ENCODE measurements around the gene ZNF460.

ZNF460 gene

GRCh38 chr19:57279418-57280164, 694 bp upstream of the ZNF460 start:
- peak overlapping the region; percentile 85 for H3K4me3 ChIP-seq (ENCODE audit: low read depth, low read length)
- TF ChIP-seq CTCF (IDR thresholded peaks at IDR 0.05; ENCODE audit: insufficient read depth, low read depth, low read length, missing control alignments): peak; percentile 25
- peak; percentile 96 for DNase-seq (ENCODE audit: low read depth)

- DNase-seq (ENCODE audit: low read depth): peak; percentile 78
- TF ChIP-seq CTCF (IDR thresholded peaks at IDR 0.05; ENCODE audit: insufficient read depth, low read depth, low read length, missing control alignments): no peak
- peak overlapping the region; percentile 85 for H3K4me3 ChIP-seq (ENCODE audit: low read depth, low read length)
Observed at GRCh38 chr19:57280962-57281400, 696 bp downstream of the ZNF460 start.

GRCh38 chr19:57282011-57282643, 1.8 kb downstream of the ZNF460 start:
- DNase-seq (ENCODE audit: low read depth): peak; percentile 51
- peak overlapping the region; percentile 85 for H3K4me3 ChIP-seq (ENCODE audit: low read depth, low read length)
- no peak for TF ChIP-seq CTCF (IDR thresholded peaks at IDR 0.05; ENCODE audit: insufficient read depth, low read depth, low read length, missing control alignments)

DNA sequence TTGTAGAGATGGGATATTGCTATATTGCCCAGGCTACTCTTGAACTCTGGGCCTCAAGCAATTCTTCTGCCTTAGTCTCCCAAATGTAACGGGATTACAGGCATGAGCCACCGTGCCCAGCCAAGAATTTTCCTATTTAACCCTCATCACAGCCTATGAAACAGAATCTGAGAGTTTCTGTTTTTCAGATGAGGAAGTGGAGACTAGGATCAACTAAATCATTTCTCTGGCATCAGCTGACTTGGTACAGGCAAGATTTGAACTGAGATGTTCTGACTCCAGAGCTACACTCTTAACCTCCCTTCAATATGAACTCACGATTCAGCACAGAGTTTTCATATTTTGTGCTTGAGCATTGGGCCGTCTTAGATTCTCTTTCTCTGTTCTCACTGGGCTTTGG, 8.1 kb downstream of the ZNF460 start:
- no peak for TF ChIP-seq CTCF (IDR thresholded peaks at IDR 0.05; ENCODE audit: insufficient read depth, low read depth, low read length, missing control alignments)
- no peak for DNase-seq (ENCODE audit: low read depth)
- no peak overlapping the region for H3K4me3 ChIP-seq (ENCODE audit: low read depth, low read length)

DNA sequence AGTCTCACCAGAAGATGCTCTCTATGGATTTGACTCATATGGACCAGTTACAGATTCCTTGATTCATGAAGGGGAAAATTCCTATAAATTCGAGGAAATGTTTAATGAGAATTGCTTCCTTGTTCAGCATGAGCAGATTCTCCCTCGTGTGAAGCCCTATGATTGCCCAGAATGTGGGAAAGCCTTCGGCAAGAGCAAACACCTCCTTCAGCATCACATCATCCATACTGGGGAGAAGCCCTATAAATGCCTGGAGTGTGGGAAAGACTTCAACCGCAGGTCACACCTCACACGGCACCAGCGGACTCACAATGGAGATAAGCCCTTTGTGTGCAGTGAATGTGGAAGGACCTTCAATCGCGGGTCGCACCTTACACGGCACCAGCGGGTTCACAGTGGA, 10.7 kb downstream of the ZNF460 start:
- no peak for DNase-seq (ENCODE audit: low read depth)
- TF ChIP-seq CTCF (IDR thresholded peaks at IDR 0.05; ENCODE audit: insufficient read depth, low read depth, low read length, missing control alignments): no peak

GRCh38 chr19:57292547-57292946, 12.3 kb downstream of the ZNF460 start:
- no peak for DNase-seq (ENCODE audit: low read depth)
- H3K4me3 ChIP-seq (ENCODE audit: low read depth, low read length): no peak overlapping the region
- no peak for TF ChIP-seq CTCF (IDR thresholded peaks at IDR 0.05; ENCODE audit: insufficient read depth, low read depth, low read length, missing control alignments)

More for the DNA sequence above, 10.7 kb downstream of the ZNF460 start:
- H3K4me3 ChIP-seq (ENCODE audit: low read depth, low read length): no peak overlapping the region

All from GM12865 (cell line).